ENCODE data around the gene NTMT1.

DNA sequence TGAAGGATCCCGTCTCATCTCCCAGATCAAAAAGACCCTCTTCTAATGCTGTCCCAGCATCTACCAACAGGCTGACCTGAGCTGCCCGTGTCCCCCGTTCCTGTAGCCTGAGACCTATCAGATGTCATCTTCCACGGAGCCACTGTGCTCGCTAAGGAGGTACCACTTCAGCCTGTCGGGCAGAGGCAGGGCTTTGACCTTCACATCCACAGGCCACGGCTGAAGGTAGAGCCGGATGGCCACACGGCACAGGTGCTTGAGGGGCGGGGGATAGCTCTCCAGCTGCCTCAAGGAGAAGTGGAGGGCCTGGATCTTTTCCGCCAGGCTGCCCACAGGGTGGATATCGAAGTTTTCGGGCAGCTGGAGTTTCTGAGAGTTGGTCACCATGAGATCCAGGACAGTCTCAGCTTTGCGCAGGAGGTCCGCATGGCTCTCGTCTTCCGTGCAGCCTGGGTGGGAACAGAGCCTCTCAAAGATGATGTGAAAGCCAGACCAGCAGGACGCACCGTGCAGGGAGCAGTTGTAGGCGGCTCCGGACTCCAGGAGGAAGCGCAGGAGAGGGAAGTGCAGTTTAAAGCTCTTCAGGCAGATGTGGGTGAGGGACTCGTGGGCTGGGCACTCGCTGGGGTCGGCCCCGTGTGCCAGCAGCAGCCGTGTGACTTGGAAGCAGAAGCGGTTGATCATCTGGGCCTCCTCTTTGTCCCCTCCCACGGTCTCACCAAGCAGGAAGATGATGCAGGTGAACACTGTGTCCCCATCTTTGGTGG is 11.9 kb downstream of the NTMT1 start:
- TF ChIP-seq POLR2AphosphoS5 (IDR thresholded peaks at IDR 0.05) (no peak), POLR2A (IDR thresholded peaks at IDR 0.05) (no peak)
- TF ChIP-seq, protein P1, sequence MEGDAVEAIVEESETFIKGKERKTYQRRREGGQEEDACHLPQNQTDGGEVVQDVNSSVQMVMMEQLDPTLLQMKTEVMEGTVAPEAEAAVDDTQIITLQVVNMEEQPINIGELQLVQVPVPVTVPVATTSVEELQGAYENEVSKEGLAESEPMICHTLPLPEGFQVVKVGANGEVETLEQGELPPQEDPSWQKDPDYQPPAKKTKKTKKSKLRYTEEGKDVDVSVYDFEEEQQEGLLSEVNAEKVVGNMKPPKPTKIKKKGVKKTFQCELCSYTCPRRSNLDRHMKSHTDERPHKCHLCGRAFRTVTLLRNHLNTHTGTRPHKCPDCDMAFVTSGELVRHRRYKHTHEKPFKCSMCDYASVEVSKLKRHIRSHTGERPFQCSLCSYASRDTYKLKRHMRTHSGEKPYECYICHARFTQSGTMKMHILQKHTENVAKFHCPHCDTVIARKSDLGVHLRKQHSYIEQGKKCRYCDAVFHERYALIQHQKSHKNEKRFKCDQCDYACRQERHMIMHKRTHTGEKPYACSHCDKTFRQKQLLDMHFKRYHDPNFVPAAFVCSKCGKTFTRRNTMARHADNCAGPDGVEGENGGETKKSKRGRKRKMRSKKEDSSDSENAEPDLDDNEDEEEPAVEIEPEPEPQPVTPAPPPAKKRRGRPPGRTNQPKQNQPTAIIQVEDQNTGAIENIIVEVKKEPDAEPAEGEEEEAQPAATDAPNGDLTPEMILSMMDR (IDR thresholded peaks at IDR 0.05): no peak
